ENCODE measurements around the gene KRTDAP. TPM values are rescaled to one million over a fixed set of nuclear protein-coding genes. Genes with fewer than 3 reads are reported as not detected.

The KRTDAP gene
- total RNA-seq (ENCODE audit: low replicate concordance), result not detected in 2 replicates

GRCh38 chr19:35490364-35490763, at the start of gene KRTDAP:
Gene KRTDAP (minus strand): TSS chr19:35490464. CDS start chr19:35490442, 22 bp downstream.

GRCh38 chr19:35533201-35533821, 43.0 kb upstream of the KRTDAP start, which contains the start of gene GAPDHS:
Gene GAPDHS (plus strand): TSS chr19:35533456. CDS start chr19:35533528, 72 bp downstream.

GRCh38 chr19:35528218-35529038, 38.2 kb upstream of the KRTDAP start, which contains the start of gene SBSN:
Gene SBSN (minus strand): TSS chr19:35528311. CDS start chr19:35528281, 30 bp downstream.

GRCh38 chr19:35513628-35514281, 23.5 kb upstream of the KRTDAP start, which contains the start of gene DMKN:
Gene DMKN (minus strand): TSS chr19:35513649. CDS start chr19:35513475, 174 bp downstream.

GRCh38 chr19:35447606-35448469, 42.4 kb downstream of the KRTDAP start, which contains the start of gene FFAR2:
Gene FFAR2 (plus strand): TSS chr19:35448257. CDS start chr19:35449715, 1,458 bp downstream.

Other genes with a start within 250 kb of the KRTDAP start
- gene LSR, start 241.5 kb downstream of the KRTDAP start, total RNA-seq (ENCODE audit: low replicate concordance), result 0.45 TPM in 1 of 2 replicates, not detected in the other
- gene USF2, start 221.5 kb downstream of the KRTDAP start, total RNA-seq (ENCODE audit: low replicate concordance), result 44.9 and 91.6 TPM in 2 replicates
- gene HAMP, start 207.9 kb downstream of the KRTDAP start, total RNA-seq (ENCODE audit: low replicate concordance), result 0.08 TPM in 1 of 2 replicates, not detected in the other
- 2.0 TPM in 1 of 2 replicates, not detected in the other for gene MAG, start 198.3 kb downstream of the KRTDAP start, total RNA-seq (ENCODE audit: low replicate concordance)
- gene CD22, start 161.3 kb downstream of the KRTDAP start, total RNA-seq (ENCODE audit: low replicate concordance), result 0.70 and 0.98 TPM in 2 replicates
- not detected in 2 replicates for gene FFAR1, start 142.6 kb downstream of the KRTDAP start, total RNA-seq (ENCODE audit: low replicate concordance)
- gene FFAR3, start 132.0 kb downstream of the KRTDAP start, total RNA-seq (ENCODE audit: low replicate concordance), result not detected in 2 replicates
- not detected in 2 replicates for gene GPR42, start 119.4 kb downstream of the KRTDAP start, total RNA-seq (ENCODE audit: low replicate concordance)
- not detected in 2 replicates for gene FFAR2, start 42.2 kb downstream of the KRTDAP start, total RNA-seq (ENCODE audit: low replicate concordance)
- gene DMKN, start 23.2 kb upstream of the KRTDAP start, total RNA-seq (ENCODE audit: low replicate concordance), result 0.38 and 49.4 TPM in 2 replicates
- 0.23 and 235 TPM in 2 replicates for gene SBSN, start 37.8 kb upstream of the KRTDAP start, total RNA-seq (ENCODE audit: low replicate concordance)
- gene GAPDHS, start 43.0 kb upstream of the KRTDAP start, total RNA-seq (ENCODE audit: low replicate concordance), result not detected in 2 replicates
- 81.6 and 151 TPM in 2 replicates for gene TMEM147, start 55.2 kb upstream of the KRTDAP start, total RNA-seq (ENCODE audit: low replicate concordance)
- gene ATP4A, start 73.2 kb upstream of the KRTDAP start, total RNA-seq (ENCODE audit: low replicate concordance), result not detected in 2 replicates
- not detected in 2 replicates for gene PMIS2, start 95.7 kb upstream of the KRTDAP start, total RNA-seq (ENCODE audit: low replicate concordance)
- gene HAUS5, start 122.3 kb upstream of the KRTDAP start, total RNA-seq (ENCODE audit: low replicate concordance), result 1.9 and 6.3 TPM in 2 replicates
- gene RBM42, start 138.6 kb upstream of the KRTDAP start, total RNA-seq (ENCODE audit: low replicate concordance), result 20.2 and 35.9 TPM in 2 replicates
- 0.23 and 0.47 TPM in 2 replicates for gene ETV2, start 151.3 kb upstream of the KRTDAP start, total RNA-seq (ENCODE audit: low replicate concordance)
- gene COX6B1, start 157.9 kb upstream of the KRTDAP start, total RNA-seq (ENCODE audit: low replicate concordance), result 541 and 559 TPM in 2 replicates
- 0.08 TPM in 1 of 2 replicates, not detected in the other for gene UPK1A, start 176.1 kb upstream of the KRTDAP start, total RNA-seq (ENCODE audit: low replicate concordance)
- gene ZBTB32, start 214.1 kb upstream of the KRTDAP start, total RNA-seq (ENCODE audit: low replicate concordance), result not detected in 2 replicates
- gene KMT2B, start 227.5 kb upstream of the KRTDAP start, total RNA-seq (ENCODE audit: low replicate concordance), result 3.3 and 4.0 TPM in 2 replicates

Data from smooth muscle cell of the coronary artery (primary cell).